Osteoblast (primary cell): ENCODE data around the gene HSF5. TPM values are rescaled to one million over a fixed set of nuclear protein-coding genes. Genes with fewer than 3 reads are reported as not detected.

Experiments
- DNase-seq: peaks from one replicate; pipeline ENCODE4 v3.0.0; 2011; ENCODE audit warnings: low spot score, mixed read lengths; ENCODE audit not compliant: insufficient read length; ENCODE audit errors: missing footprints
- H2AFZ ChIP-seq: 2 replicates; pipeline ENCODE4 v1.6.0; 2011; ENCODE audit warnings: mild to moderate bottlenecking, low read length
- H3K27ac ChIP-seq: 2 replicates; pipeline ENCODE4 v1.5.1; 2011; ENCODE audit warnings: mild to moderate bottlenecking, low read depth, low read length, moderate library complexity
- H3K27me3 ChIP-seq: 2 replicates; pipeline ENCODE4 v1.6.0; 2012; ENCODE audit warnings: mild to moderate bottlenecking, control low read depth, inconsistent platforms, low read length, moderate library complexity; ENCODE audit not compliant: insufficient read depth
- H3K36me3 ChIP-seq: 2 replicates; pipeline ENCODE4 v1.5.1; 2011; ENCODE audit warnings: mild to moderate bottlenecking, low read length, control low read depth, moderate library complexity; ENCODE audit not compliant: insufficient read depth
- H3K4me1 ChIP-seq: 2 replicates; pipeline ENCODE4 v1.5.1; 2011; ENCODE audit warnings: mild to moderate bottlenecking, low read length, control low read depth, moderate library complexity; ENCODE audit not compliant: insufficient read depth
- H3K4me2 ChIP-seq: 2 replicates; pipeline ENCODE4 v1.6.0; 2011; ENCODE audit warnings: mild to moderate bottlenecking, low read length; ENCODE audit not compliant: insufficient read depth
- H3K4me3 ChIP-seq: fragments of 200-600 bp; sonication (generic); 3 replicates; pipeline ENCODE4 v1.5.1; 2012; ENCODE audit warnings: mild to moderate bottlenecking, low read length, inconsistent platforms; ENCODE audit not compliant: insufficient read depth
- H3K79me2 ChIP-seq: 2 replicates; pipeline ENCODE4 v1.6.0; 2012; ENCODE audit warnings: mild to moderate bottlenecking, low read length, control low read depth, inconsistent platforms; ENCODE audit not compliant: insufficient read depth
- H3K9me3 ChIP-seq: 2 replicates; pipeline ENCODE4 v1.5.1; 2011; ENCODE audit warnings: low read depth, low read length, control low read depth
- H4K20me1 ChIP-seq: 2 replicates; pipeline ENCODE4 v1.6.0; 2012; ENCODE audit warnings: mild to moderate bottlenecking, low read length, control low read depth; ENCODE audit not compliant: insufficient read depth
- CTCF ChIP-seq: IDR thresholded peaks from 2 replicates; pipeline ENCODE4 v1.5.1; 2011; ENCODE audit warnings: mild to moderate bottlenecking, low read depth, low read length, moderate library complexity; ENCODE audit errors: extremely low read depth
- total RNA-seq: library from RNA; depleted of rRNA; stranded (reverse); fragments of >200 nt; gene quantifications from 2 replicates; pipeline ENCODE4 v1.2.3, GENCODE V29; 2012

The HSF5 gene
- total RNA-seq, 1 donor: under 0.01 TPM

DNA sequence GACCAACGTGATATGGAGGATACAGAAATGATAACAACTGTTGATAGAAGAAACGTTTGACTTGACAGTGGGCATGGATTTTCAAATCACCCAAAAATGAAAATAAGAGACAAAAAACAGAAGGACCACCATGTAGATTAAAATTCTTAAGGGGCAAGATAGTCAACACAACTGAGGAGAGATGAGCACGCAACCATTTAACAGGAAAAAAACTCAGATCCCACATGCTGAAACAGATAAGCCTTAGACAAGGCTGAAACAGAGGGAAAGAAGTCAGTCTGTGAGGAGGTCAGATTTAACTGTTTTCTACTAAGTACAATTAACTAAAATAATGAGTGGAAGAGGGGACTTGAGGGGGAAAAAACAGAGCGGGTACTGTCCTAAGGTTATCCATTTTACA is 92.0 kb downstream of the HSF5 start:
- Histone ChIP-seq H3K27ac (no peak overlapping the region), H3K4me3 (no peak overlapping the region), H3K36me3 (no peaks in the 10 kb centered on the region), H3K79me2 (no peaks in the 10 kb centered on the region), H3K4me2 (no peak overlapping the region), H3K4me1 (no peaks in the 10 kb centered on the region), H4K20me1 (no peaks in the 10 kb centered on the region), H3K27me3 (peaks cover 18% of the 10 kb centered on the region), H2AFZ (no peak overlapping the region), H3K9me3 (no peaks in the 10 kb centered on the region)
- TF ChIP-seq CTCF: no peak
- no peak for DNase-seq

DNA sequence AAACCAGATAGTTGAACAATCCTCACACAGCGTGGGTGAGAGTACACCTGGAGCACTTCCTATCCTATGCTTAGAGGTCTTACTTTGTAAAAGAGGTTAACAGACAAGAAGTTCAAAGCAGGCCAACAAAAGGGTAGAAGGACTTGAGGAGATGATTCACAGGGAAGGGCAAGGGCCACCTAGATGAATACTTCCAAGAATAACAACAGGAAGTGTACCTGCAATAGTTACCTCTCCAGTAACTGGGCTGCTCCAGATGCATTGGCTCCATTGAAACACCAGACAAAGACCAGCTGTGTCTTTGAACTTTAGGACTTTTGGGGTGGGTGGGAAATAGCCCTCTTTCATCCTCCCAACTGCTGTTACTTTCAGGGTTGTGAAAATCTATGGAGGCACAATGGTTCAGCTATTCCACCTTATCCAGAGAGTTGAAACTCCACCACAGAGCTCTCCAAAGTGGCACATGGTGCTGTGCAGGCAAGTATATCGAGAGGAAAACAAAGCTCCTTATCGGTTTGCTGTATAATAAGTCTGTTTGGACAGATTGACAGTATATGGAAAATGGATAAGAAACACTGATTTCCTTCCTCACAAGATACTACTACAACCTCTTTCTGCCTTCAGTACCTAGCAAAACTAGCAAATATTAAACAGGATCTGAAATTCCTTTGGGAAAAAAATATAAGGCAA is 93.5 kb downstream of the HSF5 start:
- Histone ChIP-seq H2AFZ (no peak overlapping the region), H3K36me3 (no peaks in the 10 kb centered on the region), H4K20me1 (no peaks in the 10 kb centered on the region), H3K4me3 (no peak overlapping the region), H3K4me1 (no peaks in the 10 kb centered on the region), H3K79me2 (no peaks in the 10 kb centered on the region), H3K27me3 (peaks cover 22% of the 10 kb centered on the region), H3K9me3 (no peaks in the 10 kb centered on the region), H3K27ac (no peak overlapping the region), H3K4me2 (no peak overlapping the region)
- TF ChIP-seq CTCF: no peak
- DNase-seq: no peak

DNA sequence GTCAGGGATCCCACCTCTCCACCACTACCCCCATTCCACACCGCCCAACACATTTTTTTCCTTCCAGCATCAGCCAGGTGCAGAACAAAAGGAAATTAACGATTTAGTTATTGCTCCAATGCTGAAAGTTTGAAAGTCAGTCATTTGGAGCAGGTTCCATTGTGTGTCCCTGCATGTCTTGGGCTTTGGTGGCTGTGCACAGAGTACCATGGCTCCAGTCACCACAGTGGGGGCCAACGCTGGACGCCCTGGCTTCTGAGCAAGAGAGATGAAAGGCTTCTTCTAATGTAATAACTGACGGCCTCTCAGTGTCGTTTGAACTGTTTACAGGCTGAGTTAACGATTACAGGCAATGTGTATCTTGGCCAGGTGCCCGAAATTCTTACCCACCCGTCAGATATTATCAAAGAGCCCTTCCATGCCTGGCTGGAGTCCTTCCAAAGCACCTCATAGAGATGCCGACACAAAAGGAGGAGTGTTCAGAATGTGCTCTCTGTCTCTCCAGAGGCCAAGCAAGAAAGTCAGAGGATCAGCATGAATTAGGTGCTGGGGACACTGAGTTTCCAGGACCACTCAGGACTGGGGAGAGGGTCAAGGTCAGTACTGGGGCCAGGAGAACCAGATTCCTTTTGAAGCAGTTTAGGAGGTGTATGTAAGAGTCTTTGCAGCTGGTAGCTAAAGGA is 96.8 kb downstream of the HSF5 start:
- H3K4me1 ChIP-seq: no peaks in the 10 kb centered on the region
- no peak overlapping the region for H3K27ac ChIP-seq
- no peaks in the 10 kb centered on the region for H4K20me1 ChIP-seq
- no peak overlapping the region for H2AFZ ChIP-seq
- H3K79me2 ChIP-seq: no peaks in the 10 kb centered on the region
- no peak overlapping the region for H3K4me2 ChIP-seq
- no peak overlapping the region for H3K4me3 ChIP-seq
- H3K36me3 ChIP-seq: no peaks in the 10 kb centered on the region
- H3K9me3 ChIP-seq: no peaks in the 10 kb centered on the region
- no peak for DNase-seq
- TF ChIP-seq CTCF: no peak
- H3K27me3 ChIP-seq: peaks cover 22% of the 10 kb centered on the region

- Histone ChIP-seq H3K9me3 (no peaks in the 10 kb centered on the region), H3K27ac (no peak overlapping the region), H3K79me2 (no peaks in the 10 kb centered on the region), H3K36me3 (no peaks in the 10 kb centered on the region), H4K20me1 (no peaks in the 10 kb centered on the region), H2AFZ (no peak overlapping the region), H3K4me1 (no peaks in the 10 kb centered on the region), H3K4me3 (no peak overlapping the region), H3K27me3 (peaks cover 22% of the 10 kb centered on the region), H3K4me2 (no peak overlapping the region)
- no peak for TF ChIP-seq CTCF
- no peak for DNase-seq
Observed at GRCh38 chr17:58390884-58391283, 97.3 kb downstream of the HSF5 start.
